ENCODE measurements around the gene TMEM237. TPM values are rescaled to one million over a fixed set of nuclear protein-coding genes. Genes with fewer than 3 reads are reported as not detected.

Gene TMEM237
- total RNA-seq, 1 experiment from 2014 or later = 70.4 TPM

DNA sequence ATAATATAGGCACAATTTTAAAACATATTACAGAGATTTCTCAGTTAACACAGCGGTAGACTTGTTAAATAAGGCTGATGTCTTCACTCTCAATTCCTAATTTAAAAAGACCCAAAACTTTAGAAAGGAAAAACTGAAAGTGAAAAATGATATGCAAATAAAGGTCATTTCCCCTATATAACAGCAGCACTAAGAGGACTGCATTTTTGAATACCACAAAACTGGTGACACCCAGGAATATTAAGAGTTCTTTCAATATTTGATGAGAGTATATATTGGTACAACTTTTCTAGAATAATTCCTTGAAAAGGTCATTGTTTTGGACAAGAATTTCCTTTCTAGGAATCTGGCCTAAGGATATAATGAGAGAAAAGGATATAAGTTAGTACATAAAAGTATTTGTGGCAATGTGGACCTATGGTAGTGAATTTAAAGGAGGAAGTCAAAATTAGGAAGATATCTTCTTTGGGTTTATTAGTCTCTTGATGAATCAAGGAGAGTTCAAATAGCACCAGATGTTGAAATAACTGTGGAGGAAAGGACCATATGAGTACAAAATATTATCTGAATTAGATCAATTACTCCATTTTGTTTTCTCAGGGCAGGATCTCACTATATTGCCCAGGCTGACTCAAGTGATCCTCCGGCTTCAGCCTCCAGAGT, 70.3 kb downstream of the TMEM237 start:
- ChIA-PET POLR2A (ENCODE audit: low non-redundant PET) (no interaction called here), CTCF (no interaction called here)
- no peak for DNase-seq (ENCODE audit: low spot score)
- H3K9me3 ChIP-seq (ENCODE audit: low read depth, low read length, poor library complexity, severe bottlenecking) = no peaks in the 10 kb centered on the region
- H3K4me3 ChIP-seq (ENCODE audit: low read depth, low read length, poor library complexity, severe bottlenecking) = no peak overlapping the region
- H3K36me3 ChIP-seq (ENCODE audit: insufficient read depth, low read length, poor library complexity, severe bottlenecking) = no peaks in the 10 kb centered on the region
- intact Hi-C loops (cut with micrococcal nuclease; ENCODE audit: unreplicated experiment) = no loop called here
- H3K27ac ChIP-seq (ENCODE audit: low read depth, low read length, poor library complexity, severe bottlenecking) = no peak overlapping the region
- TF ChIP-seq, protein P1, sequence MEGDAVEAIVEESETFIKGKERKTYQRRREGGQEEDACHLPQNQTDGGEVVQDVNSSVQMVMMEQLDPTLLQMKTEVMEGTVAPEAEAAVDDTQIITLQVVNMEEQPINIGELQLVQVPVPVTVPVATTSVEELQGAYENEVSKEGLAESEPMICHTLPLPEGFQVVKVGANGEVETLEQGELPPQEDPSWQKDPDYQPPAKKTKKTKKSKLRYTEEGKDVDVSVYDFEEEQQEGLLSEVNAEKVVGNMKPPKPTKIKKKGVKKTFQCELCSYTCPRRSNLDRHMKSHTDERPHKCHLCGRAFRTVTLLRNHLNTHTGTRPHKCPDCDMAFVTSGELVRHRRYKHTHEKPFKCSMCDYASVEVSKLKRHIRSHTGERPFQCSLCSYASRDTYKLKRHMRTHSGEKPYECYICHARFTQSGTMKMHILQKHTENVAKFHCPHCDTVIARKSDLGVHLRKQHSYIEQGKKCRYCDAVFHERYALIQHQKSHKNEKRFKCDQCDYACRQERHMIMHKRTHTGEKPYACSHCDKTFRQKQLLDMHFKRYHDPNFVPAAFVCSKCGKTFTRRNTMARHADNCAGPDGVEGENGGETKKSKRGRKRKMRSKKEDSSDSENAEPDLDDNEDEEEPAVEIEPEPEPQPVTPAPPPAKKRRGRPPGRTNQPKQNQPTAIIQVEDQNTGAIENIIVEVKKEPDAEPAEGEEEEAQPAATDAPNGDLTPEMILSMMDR (conservative IDR thresholded peaks at IDR 0.05; ENCODE audit: low read depth, low read length) = no peak
- no peak for TF ChIP-seq EZH2 (IDR thresholded peaks at IDR 0.05; ENCODE audit: borderline replicate concordance, low read depth, low read length, poor library complexity, severe bottlenecking)
- no peaks in the 10 kb centered on the region for H3K4me1 ChIP-seq (ENCODE audit: insufficient read depth, low read length, poor library complexity, severe bottlenecking)
- H3K27me3 ChIP-seq (replicated peaks; ENCODE audit: insufficient read depth, low read depth, low read length, poor library complexity) = no peaks in the 10 kb centered on the region
- no TSS peak for BruUV-seq (replicated peaks)

Other genes starting within 250 kb of the TMEM237 start
- 30.1 and 31.7 TPM in 2 replicates for gene TRAK2, start 192.0 kb downstream of the TMEM237 start, total RNA-seq (2021)
- 24.3 and 29.3 TPM in 2 replicates for gene STRADB, start 191.8 kb downstream of the TMEM237 start, total RNA-seq (2021)
- 1.0 and 1.6 TPM in 2 replicates for gene MPP4, start 55.1 kb upstream of the TMEM237 start, total RNA-seq (2021)
- gene ALS2, start 137.4 kb upstream of the TMEM237 start, total RNA-seq (2021) = 40.8 and 56.1 TPM in 2 replicates
- 0.11 and 0.31 TPM in 2 replicates for gene CDK15, start 163.0 kb upstream of the TMEM237 start, total RNA-seq (2021)

Measured in A673 (cell line).